Spleen (tissue), 7 donors: ENCODE results near the gene PROCA1.

ENCODE experiments used
- POLR2A ChIP-seq, 3 donors: fragments of 450-650 bp; IDR thresholded peaks; one replicate each; pipeline ENCODE4 v1.5.1; 2017; ENCODE audit warnings: antibody characterized with exemption in 3 of 3, mild to moderate bottlenecking in 1 of 3
- POLR2AphosphoS5 ChIP-seq, 3 donors: sonication (generic); formaldehyde crosslinking; IDR thresholded peaks; one replicate each; pipeline ENCODE4 v1.5.1; 2017; ENCODE audit warnings: antibody characterized with exemption in 3 of 3
- TF ChIP-seq, protein P1 (sequence below), 11 experiments: fragments of 200-600 bp in 7 of 11; fragments of 450-650 bp in 4 of 11; sonication (generic) in 4 of 11; IDR thresholded peaks in 8 of 11; conservative IDR thresholded peaks in 3 of 11; 1 replicate in 7 of 11; 2 replicates in 4 of 11; pipeline versions ENCODE4 v1.4.0 to v1.8.0; 2016 to 2021; ENCODE audit warnings: antibody characterized with exemption in 11 of 11, inconsistent platforms in 4 of 11, mild to moderate bottlenecking in 1 of 11
- donor health status: DM: no; HTN: no; CAD: no; lungs with moderate emphysema.
- donor health status: DM: no; HTN: no; CAD: no.
- donor health status: DM: no; HTN: no; CAD: no.

- no peak for TF ChIP-seq POLR2A (IDR thresholded peaks at IDR 0.05)
- TF ChIP-seq, protein P1, sequence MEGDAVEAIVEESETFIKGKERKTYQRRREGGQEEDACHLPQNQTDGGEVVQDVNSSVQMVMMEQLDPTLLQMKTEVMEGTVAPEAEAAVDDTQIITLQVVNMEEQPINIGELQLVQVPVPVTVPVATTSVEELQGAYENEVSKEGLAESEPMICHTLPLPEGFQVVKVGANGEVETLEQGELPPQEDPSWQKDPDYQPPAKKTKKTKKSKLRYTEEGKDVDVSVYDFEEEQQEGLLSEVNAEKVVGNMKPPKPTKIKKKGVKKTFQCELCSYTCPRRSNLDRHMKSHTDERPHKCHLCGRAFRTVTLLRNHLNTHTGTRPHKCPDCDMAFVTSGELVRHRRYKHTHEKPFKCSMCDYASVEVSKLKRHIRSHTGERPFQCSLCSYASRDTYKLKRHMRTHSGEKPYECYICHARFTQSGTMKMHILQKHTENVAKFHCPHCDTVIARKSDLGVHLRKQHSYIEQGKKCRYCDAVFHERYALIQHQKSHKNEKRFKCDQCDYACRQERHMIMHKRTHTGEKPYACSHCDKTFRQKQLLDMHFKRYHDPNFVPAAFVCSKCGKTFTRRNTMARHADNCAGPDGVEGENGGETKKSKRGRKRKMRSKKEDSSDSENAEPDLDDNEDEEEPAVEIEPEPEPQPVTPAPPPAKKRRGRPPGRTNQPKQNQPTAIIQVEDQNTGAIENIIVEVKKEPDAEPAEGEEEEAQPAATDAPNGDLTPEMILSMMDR (IDR thresholded peaks at IDR 0.05 in 8 of 11, conservative IDR thresholded peaks at IDR 0.05 in 3 of 11) = no peak
- no peak for TF ChIP-seq POLR2AphosphoS5 (IDR thresholded peaks at IDR 0.05)
Observed at GRCh38 chr17:28685366-28685765, 26.3 kb downstream of the PROCA1 start.
